ENCODE results near the gene SLC45A1. TPM values are rescaled to one million over a fixed set of nuclear protein-coding genes. Genes with fewer than 3 reads are reported as not detected.

Gene SLC45A1
- total RNA-seq, 2 experiments from 2014 or later = 0.48 to 0.49 TPM

DNA sequence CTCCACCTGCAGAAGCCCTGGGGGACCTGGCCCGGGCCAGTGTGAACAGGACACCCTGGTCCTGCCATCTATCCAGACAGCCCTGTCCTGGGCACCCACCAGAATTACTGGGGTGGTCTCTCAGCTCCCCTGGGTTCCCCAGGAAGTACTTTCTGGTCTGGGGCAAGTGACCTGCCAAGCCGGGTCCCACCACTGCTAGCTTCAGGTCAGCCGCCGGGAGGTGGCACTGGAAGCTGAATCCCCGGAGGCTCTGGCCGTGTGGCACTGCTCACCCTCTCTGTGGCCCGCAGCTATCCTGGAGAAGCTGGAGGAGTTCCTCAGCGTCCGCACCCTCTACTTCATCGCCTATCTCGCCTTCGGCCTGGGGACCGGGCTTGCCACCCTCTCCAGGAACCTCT is 21.3 kb downstream of the SLC45A1 start:
- ChIA-PET POLR2A (no interaction called here), CTCF (no interaction called here)
- H3K4me3 Mint-ChIP-seq = no peak overlapping the region
- H3K36me3 Mint-ChIP-seq (ENCODE audit: low read depth) = peaks cover 5% of the 10 kb centered on the region
- DNase-seq (no peak), ATAC-seq (no peak)
- no peaks in the 10 kb centered on the region for H3K4me1 Mint-ChIP-seq
- H3K27me3 Mint-ChIP-seq = no peaks in the 10 kb centered on the region
- H3K27ac Mint-ChIP-seq = no peak overlapping the region
- intact Hi-C loops (cut with DNase I, micrococcal nuclease) = no loop called here
- H3K9me3 Mint-ChIP-seq (ENCODE audit: low read depth) = peaks cover 1% of the 10 kb centered on the region

DNA sequence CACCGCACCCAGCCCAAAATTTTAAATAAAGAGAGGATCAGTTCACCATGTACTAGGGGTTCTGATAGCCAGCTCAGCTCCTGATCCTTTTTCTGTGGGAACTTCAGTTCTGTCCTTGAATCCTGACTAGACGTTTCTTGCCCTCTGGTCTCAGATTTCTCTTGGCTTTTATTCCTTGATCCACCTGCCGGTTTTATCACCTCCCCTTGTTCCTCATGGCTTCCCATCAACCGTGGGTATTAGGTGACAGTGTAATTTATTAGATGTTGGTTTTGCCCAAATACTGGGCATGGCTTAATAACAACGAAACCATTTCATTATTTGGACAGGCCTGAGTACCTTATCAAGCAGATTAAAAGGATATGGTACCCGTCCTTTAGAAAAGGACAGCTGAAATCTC is 22.5 kb downstream of the SLC45A1 start:
- H3K27ac Mint-ChIP-seq = no peak overlapping the region
- no peak for ATAC-seq
- CTCF ChIA-PET = no interaction called here

DNA sequence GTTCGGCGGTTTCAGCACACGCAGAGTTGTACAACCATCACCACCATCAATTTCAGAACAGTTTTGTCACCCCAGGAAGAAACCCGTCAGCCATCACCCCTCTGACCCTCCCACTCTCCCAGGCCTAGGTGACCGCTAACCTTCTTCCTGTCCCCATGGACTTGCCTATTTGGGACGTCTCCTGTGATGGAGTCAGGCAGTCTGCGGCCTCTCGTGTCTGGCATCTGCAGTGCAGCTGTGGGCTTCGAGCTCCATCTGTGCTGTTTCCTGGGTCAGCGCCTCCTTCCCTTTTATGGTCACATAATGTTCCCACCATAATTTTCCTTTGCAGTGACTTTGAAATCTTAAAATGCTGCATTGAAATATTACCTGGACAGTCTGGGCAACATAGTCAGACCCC is 24.4 kb downstream of the SLC45A1 start:
- CTCF ChIA-PET = interaction anchor here (0.6 kb wide), 1 partner anchor 19 kb away, joined by 3 read pairs; no protein-coding TSS in a partner anchor

More for the DNA sequence above, 22.5 kb downstream of the SLC45A1 start:
- Mint-ChIP-seq H3K4me1 (no peaks in the 10 kb centered on the region), H3K9me3 (ENCODE audit: low read depth) (peaks cover 1% of the 10 kb centered on the region), H3K4me3 (no peak overlapping the region), H3K27me3 (no peaks in the 10 kb centered on the region), H3K36me3 (ENCODE audit: low read depth) (peaks cover 5% of the 10 kb centered on the region)
- POLR2A ChIA-PET = no interaction called here
- DNase-seq = no peak
- intact Hi-C loops (cut with DNase I, micrococcal nuclease) = loop anchor here in 1 of 2 experiments (10.0 kb wide), 1 partner anchor 536 kb away; no protein-coding TSS in a partner anchor

GRCh38 chr1:8343044-8343443 is 25.1 kb downstream of the SLC45A1 start:
- H3K27me3 Mint-ChIP-seq = no peaks in the 10 kb centered on the region
- no peaks in the 10 kb centered on the region for H3K4me1 Mint-ChIP-seq
- ChIA-PET POLR2A (no interaction called here), CTCF (interaction anchor here (0.6 kb wide), 1 partner anchor 20 kb away, joined by 3 read pairs; no protein-coding TSS in a partner anchor)
- ATAC-seq (no peak), DNase-seq (no peak)
- intact Hi-C loops (cut with DNase I, micrococcal nuclease) = loop anchor here in 1 of 2 experiments (10.0 kb wide), 1 partner anchor 538 kb away; no protein-coding TSS in a partner anchor
- no peak overlapping the region for H3K27ac Mint-ChIP-seq
- peaks cover 2% of the 10 kb centered on the region for H3K36me3 Mint-ChIP-seq (ENCODE audit: low read depth)
- H3K9me3 Mint-ChIP-seq (ENCODE audit: low read depth) = no peaks in the 10 kb centered on the region
- H3K4me3 Mint-ChIP-seq = no peak overlapping the region

More for the DNA sequence above, 24.4 kb downstream of the SLC45A1 start:
- no peaks in the 10 kb centered on the region for H3K27me3 Mint-ChIP-seq
- no peak overlapping the region for H3K4me3 Mint-ChIP-seq
- no peak for ATAC-seq
- intact Hi-C loops (cut with DNase I, micrococcal nuclease) = loop anchor here in 1 of 2 experiments (10.0 kb wide), 1 partner anchor 538 kb away; no protein-coding TSS in a partner anchor
- no peaks in the 10 kb centered on the region for H3K9me3 Mint-ChIP-seq (ENCODE audit: low read depth)
- H3K36me3 Mint-ChIP-seq (ENCODE audit: low read depth) = peaks cover 2% of the 10 kb centered on the region
- POLR2A ChIA-PET = no interaction called here
- DNase-seq = no peak
- no peaks in the 10 kb centered on the region for H3K4me1 Mint-ChIP-seq
- H3K27ac Mint-ChIP-seq = no peak overlapping the region

- DNase-seq (no peak), ATAC-seq (no peak)
- Mint-ChIP-seq H3K9me3 (ENCODE audit: low read depth) (no peaks in the 10 kb centered on the region), H3K27me3 (no peaks in the 10 kb centered on the region), H3K27ac (no peak overlapping the region), H3K4me3 (no peak overlapping the region), H3K36me3 (ENCODE audit: low read depth) (peaks cover 2% of the 10 kb centered on the region), H3K4me1 (no peaks in the 10 kb centered on the region)
- CTCF ChIA-PET = no interaction called here
- POLR2A ChIA-PET = no interaction called here
- intact Hi-C loops (cut with DNase I, micrococcal nuclease) = loop anchor here in 1 of 2 experiments (10.0 kb wide), 1 partner anchor 539 kb away; no protein-coding TSS in a partner anchor
Measured at GRCh38 chr1:8343464-8344001, 25.6 kb downstream of the SLC45A1 start.

DNA sequence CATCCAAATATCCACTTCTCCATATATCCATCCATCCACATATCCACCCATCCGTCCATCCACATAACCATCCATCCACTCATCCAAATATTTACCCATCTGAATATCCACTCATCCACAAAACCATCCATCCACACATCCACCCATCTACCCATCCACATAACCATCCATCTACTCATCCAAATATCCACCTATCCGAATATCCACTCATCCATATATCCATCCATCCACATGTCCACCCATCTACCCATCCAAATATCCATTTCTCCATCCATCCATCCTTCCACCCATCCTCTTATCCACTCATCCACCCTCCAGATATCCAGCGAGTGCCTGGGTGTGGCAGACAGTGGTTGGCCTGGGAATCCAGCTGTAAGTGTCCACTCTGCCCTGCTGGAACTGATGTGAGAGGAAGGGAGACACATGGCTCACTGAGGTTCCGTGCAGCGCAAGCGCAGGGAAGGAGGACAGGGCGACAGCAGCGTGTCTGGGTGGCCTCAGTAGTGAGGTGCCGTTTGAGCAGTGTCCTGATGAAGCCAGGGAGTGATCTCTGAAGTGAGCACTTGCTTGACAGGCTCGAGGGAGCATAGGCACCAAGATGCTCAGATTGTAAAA is 27.1 kb downstream of the SLC45A1 start:
- peaks cover 2% of the 10 kb centered on the region for H3K36me3 Mint-ChIP-seq (ENCODE audit: low read depth)
- intact Hi-C loops (cut with DNase I, micrococcal nuclease) = loop anchor here in 1 of 2 experiments (10.0 kb wide), 1 partner anchor 540 kb away; no protein-coding TSS in a partner anchor
- H3K9me3 Mint-ChIP-seq (ENCODE audit: low read depth) = no peaks in the 10 kb centered on the region
- H3K27me3 Mint-ChIP-seq = peaks cover 2% of the 10 kb centered on the region
- H3K4me3 Mint-ChIP-seq = no peak overlapping the region
- peaks cover 3% of the 10 kb centered on the region for H3K4me1 Mint-ChIP-seq
- H3K27ac Mint-ChIP-seq = no peak overlapping the region
- DNase-seq (no peak), ATAC-seq (no peak)
- ChIA-PET POLR2A (no interaction called here), CTCF (interaction anchor here (0.6 kb wide), 1 partner anchor 313 kb away, joined by 3 read pairs; no protein-coding TSS in a partner anchor)

GRCh38 chr1:8345621-8346415 is 27.9 kb downstream of the SLC45A1 start:
- POLR2A ChIA-PET = no interaction called here
- Mint-ChIP-seq H3K4me1 (peaks cover 3% of the 10 kb centered on the region), H3K27me3 (peaks cover 2% of the 10 kb centered on the region), H3K4me3 (no peak overlapping the region), H3K9me3 (ENCODE audit: low read depth) (no peaks in the 10 kb centered on the region), H3K27ac (no peak overlapping the region), H3K36me3 (ENCODE audit: low read depth) (no peaks in the 10 kb centered on the region)
- DNase-seq (no peak), ATAC-seq (no peak)
- CTCF ChIA-PET = interaction anchor here (0.6 to 1.8 kb wide), 4 partner anchors 314 to 363 kb away, joined by 3 to 12 read pairs (median 4); no protein-coding TSS in a partner anchor
- intact Hi-C loops (cut with DNase I, micrococcal nuclease) = loop anchor here in 1 of 2 experiments (10.0 kb wide), 1 partner anchor 541 kb away; no protein-coding TSS in a partner anchor

GRCh38 chr1:8347635-8348034 is 29.7 kb downstream of the SLC45A1 start:
- Mint-ChIP-seq H3K27ac (no peak overlapping the region), H3K4me1 (peaks cover 3% of the 10 kb centered on the region), H3K36me3 (ENCODE audit: low read depth) (no peaks in the 10 kb centered on the region), H3K27me3 (peaks cover 2% of the 10 kb centered on the region), H3K9me3 (ENCODE audit: low read depth) (no peaks in the 10 kb centered on the region), H3K4me3 (no peak overlapping the region)
- DNase-seq = no peak
- POLR2A ChIA-PET = no interaction called here
- intact Hi-C loops (cut with DNase I, micrococcal nuclease) = loop anchor here in 1 of 2 experiments (2.0 to 10.0 kb wide), 2 partner anchors 29 to 543 kb away; partner anchors contain the start of gene SLC45A1
- ATAC-seq = no peak
- CTCF ChIA-PET = interaction anchor here (0.5 to 1.8 kb wide), 6 partner anchors 32 to 333 kb away, joined by 3 to 12 read pairs (median 4); no protein-coding TSS in a partner anchor

- Mint-ChIP-seq H3K9me3 (ENCODE audit: low read depth) (no peaks in the 10 kb centered on the region), H3K4me1 (peaks cover 3% of the 10 kb centered on the region), H3K4me3 (no peak overlapping the region), H3K27ac (no peak overlapping the region), H3K27me3 (peaks cover 2% of the 10 kb centered on the region), H3K36me3 (ENCODE audit: low read depth) (no peaks in the 10 kb centered on the region)
- CTCF ChIA-PET = interaction anchor here (0.6 to 3.2 kb wide), 8 partner anchors 32 to 378 kb away, joined by 3 to 36 read pairs (median 4); no protein-coding TSS in a partner anchor
- ATAC-seq = no peak
- DNase-seq = no peak
- POLR2A ChIA-PET = no interaction called here
- intact Hi-C loops (cut with DNase I, micrococcal nuclease) = loop anchor here in 1 of 2 experiments (2.0 to 10.0 kb wide), 2 partner anchors 29 to 543 kb away; partner anchors contain the start of gene SLC45A1
Measured at GRCh38 chr1:8348047-8348776, 30.3 kb downstream of the SLC45A1 start.

- Mint-ChIP-seq H3K4me3 (no peak overlapping the region), H3K27ac (no peak overlapping the region), H3K36me3 (ENCODE audit: low read depth) (peaks cover 3% of the 10 kb centered on the region), H3K27me3 (peaks cover 2% of the 10 kb centered on the region), H3K9me3 (ENCODE audit: low read depth) (no peaks in the 10 kb centered on the region), H3K4me1 (peaks cover 3% of the 10 kb centered on the region)
- POLR2A ChIA-PET = no interaction called here
- intact Hi-C loops (cut with DNase I, micrococcal nuclease) = loop anchor here (1.0 to 10.0 kb wide), 6 partner anchors 30 to 682 kb away; partner anchors contain the start of gene SLC45A1 (in 1 of the 2)
- CTCF ChIA-PET = interaction anchor here (0.6 to 3.2 kb wide), 13 partner anchors 25 to 378 kb away, joined by 3 to 36 read pairs (median 5); no protein-coding TSS in a partner anchor
- ATAC-seq (peak; percentile 83), DNase-seq (peak; percentile 83)
Measured at GRCh38 chr1:8348777-8349472, 31.0 kb downstream of the SLC45A1 start.
